GM12872 (cell line): ENCODE data around the gene DISC1.

ENCODE experiments used
- CTCF ChIP-seq: IDR thresholded peaks from 3 replicates; pipeline ENCODE4 v1.5.1; 2011; ENCODE audit warnings: low read depth, mild to moderate bottlenecking, low read length, moderate library complexity; ENCODE audit not compliant: insufficient read depth

Gene DISC1

GRCh38 chr1:231677442-231677841 lies 50.9 kb downstream of the DISC1 start:
- no peak for TF ChIP-seq CTCF

GRCh38 chr1:231678011-231678432 lies 51.4 kb downstream of the DISC1 start:
- TF ChIP-seq CTCF: no peak

- TF ChIP-seq CTCF: no peak
Measured at GRCh38 chr1:231679109-231679508, 52.5 kb downstream of the DISC1 start.

- no peak for TF ChIP-seq CTCF
Measured at GRCh38 chr1:231681006-231681405, 54.4 kb downstream of the DISC1 start.

- TF ChIP-seq CTCF: no peak
Measured at GRCh38 chr1:231682779-231683178, 56.2 kb downstream of the DISC1 start.

GRCh38 chr1:231683439-231684165 lies 57.0 kb downstream of the DISC1 start:
- no peak for TF ChIP-seq CTCF

GRCh38 chr1:231684356-231685244 lies 58.0 kb downstream of the DISC1 start:
- no peak for TF ChIP-seq CTCF
